HG02943 (cell line): ENCODE results near the gene VPS35L.

Source experiments
- ATAC-seq: cut with Tn5 transposase; IDR thresholded peaks from one replicate; pipeline ENCODE4 v1.9.1; 2021; ENCODE audit warnings: mild to moderate bottlenecking, low read depth, moderate library complexity; ENCODE audit not compliant: unreplicated experiment

Gene VPS35L

GRCh38 chr16:19689342-19689741 is 133.8 kb downstream of the VPS35L start:
- no peak for ATAC-seq

GRCh38 chr16:19690196-19690595 is 134.7 kb downstream of the VPS35L start:
- no peak for ATAC-seq

- no peak for ATAC-seq
Measured at GRCh38 chr16:19691161-19691711, 135.7 kb downstream of the VPS35L start.

GRCh38 chr16:19694989-19695388 is 139.5 kb downstream of the VPS35L start:
- no peak for ATAC-seq

GRCh38 chr16:19696328-19696727 is 140.8 kb downstream of the VPS35L start:
- no peak for ATAC-seq

- no peak for ATAC-seq
Measured at GRCh38 chr16:19696961-19697360, 141.5 kb downstream of the VPS35L start.

GRCh38 chr16:19697756-19698318 is 142.3 kb downstream of the VPS35L start:
- ATAC-seq = no peak

GRCh38 chr16:19698480-19699465 is 143.3 kb downstream of the VPS35L start:
- ATAC-seq = no peak

- ATAC-seq = no peak
Measured at GRCh38 chr16:19699472-19699871, 144.0 kb downstream of the VPS35L start.

- no peak for ATAC-seq
Measured at GRCh38 chr16:19700319-19700781, 144.8 kb downstream of the VPS35L start.

GRCh38 chr16:19701091-19701490 is 145.6 kb downstream of the VPS35L start:
- no peak for ATAC-seq

GRCh38 chr16:19703172-19703889 is 147.8 kb downstream of the VPS35L start:
- ATAC-seq = no peak

- ATAC-seq = no peak
Measured at GRCh38 chr16:19704321-19705145, 149.0 kb downstream of the VPS35L start.

GRCh38 chr16:19705146-19705501 is 149.6 kb downstream of the VPS35L start:
- ATAC-seq = no peak

- no peak for ATAC-seq
Measured at GRCh38 chr16:19705843-19706242, 150.3 kb downstream of the VPS35L start.

- no peak for ATAC-seq
Measured at GRCh38 chr16:19706846-19707245, 151.3 kb downstream of the VPS35L start.

GRCh38 chr16:19707569-19708295 is 152.2 kb downstream of the VPS35L start:
- ATAC-seq = no peak

GRCh38 chr16:19708296-19709205 is 153.0 kb downstream of the VPS35L start:
- ATAC-seq = no peak
